ENCODE results near the gene DDRGK1. TPM values are rescaled to one million over a fixed set of nuclear protein-coding genes. Genes with fewer than 3 reads are reported as not detected.

Gene DDRGK1
- polyA plus RNA-seq, 1 donor = 30.3 TPM

- no peak for DNase-seq (ENCODE audit: low read depth)
Measured at GRCh38 chr20:3235666-3236324, 31.3 kb upstream of the DDRGK1 start.

- no peak for DNase-seq (ENCODE audit: low read depth)
Measured at GRCh38 chr20:3233991-3234498, 29.6 kb upstream of the DDRGK1 start.

GRCh38 chr20:3233131-3233990, 28.9 kb upstream of the DDRGK1 start:
- DNase-seq (ENCODE audit: low read depth) = no peak

- no peak for DNase-seq (ENCODE audit: low read depth)
Measured at GRCh38 chr20:3231889-3232588, 27.6 kb upstream of the DDRGK1 start.

GRCh38 chr20:3231116-3231515, 26.6 kb upstream of the DDRGK1 start:
- DNase-seq (ENCODE audit: low read depth) = no peak

GRCh38 chr20:3229798-3230197, 25.3 kb upstream of the DDRGK1 start:
- no peak for DNase-seq (ENCODE audit: low read depth)

- DNase-seq (ENCODE audit: low read depth) = no peak
Measured at GRCh38 chr20:3229158-3229557, 24.7 kb upstream of the DDRGK1 start.

GRCh38 chr20:3228750-3229032, 24.2 kb upstream of the DDRGK1 start:
- no peak for DNase-seq (ENCODE audit: low read depth)

GRCh38 chr20:3227936-3228749, 23.7 kb upstream of the DDRGK1 start:
- no peak for DNase-seq (ENCODE audit: low read depth)

- DNase-seq (ENCODE audit: low read depth) = no peak
Measured at GRCh38 chr20:3227506-3227905, 23.0 kb upstream of the DDRGK1 start.

- no peak for DNase-seq (ENCODE audit: low read depth)
Measured at GRCh38 chr20:3226864-3227263, 22.4 kb upstream of the DDRGK1 start.

- DNase-seq (ENCODE audit: low read depth) = no peak
Measured at GRCh38 chr20:3226093-3226492, 21.6 kb upstream of the DDRGK1 start.

- DNase-seq (ENCODE audit: low read depth) = no peak
Measured at GRCh38 chr20:3224681-3225421, 20.4 kb upstream of the DDRGK1 start.

GRCh38 chr20:3223994-3224680, 19.7 kb upstream of the DDRGK1 start:
- no peak for DNase-seq (ENCODE audit: low read depth)

- no peak for DNase-seq (ENCODE audit: low read depth)
Measured at GRCh38 chr20:3223651-3223993, 19.1 kb upstream of the DDRGK1 start.

GRCh38 chr20:3222635-3223600, 18.4 kb upstream of the DDRGK1 start:
- no peak for DNase-seq (ENCODE audit: low read depth)

GRCh38 chr20:3221398-3222226, 17.1 kb upstream of the DDRGK1 start:
- no peak for DNase-seq (ENCODE audit: low read depth)

GRCh38 chr20:3218307-3218988, 14.0 kb upstream of the DDRGK1 start:
- DNase-seq (ENCODE audit: low read depth) = no peak

Measured in forelimb muscle (tissue), 1 donor.